COLO668 (cell line): Measurements from ENCODE around the gene TSPAN19.
"Not testable (repeated sequence)": the region's sequence is repeated elsewhere in the genome, so short reads cannot be mapped to it uniquely, and the experiment has no call there.

Source experiments
- DNase-seq: peaks from one replicate; lab custom pipeline; 2025; ENCODE audit not compliant: unreplicated experiment; lab: John Stamatoyannopoulos, UW

Gene TSPAN19

DNA sequence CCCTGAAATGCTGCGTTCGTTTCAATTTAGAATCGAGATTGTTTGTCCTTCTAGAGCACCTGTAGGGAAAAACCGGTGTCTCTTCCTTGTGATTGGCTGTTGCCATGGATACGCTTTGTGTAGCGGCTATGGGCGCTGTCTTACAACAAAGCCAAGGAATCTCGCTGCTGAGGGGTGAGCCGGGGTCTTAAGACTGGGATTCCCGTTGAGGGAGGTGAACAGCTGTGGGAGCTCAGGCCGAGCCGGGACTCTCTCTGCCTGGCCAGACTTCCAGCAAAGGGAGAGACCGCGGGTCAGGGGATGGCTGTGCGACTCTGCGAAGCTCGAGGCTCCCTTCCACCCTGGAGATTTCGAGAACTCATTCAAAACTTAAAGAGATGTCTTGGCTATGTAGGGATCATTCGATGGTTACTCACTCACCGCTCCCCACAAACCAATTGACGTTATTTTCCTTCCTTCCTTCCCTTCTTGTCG, at the start of gene TSPAN19, which contains the start of gene LRRIQ1:
TSPAN19 (minus strand) TSS at position 44 of the 474 bp plus-strand sequence. CDS start 6,331 bp downstream, outside the sequence.
LRRIQ1 (plus strand) TSS at position 118 of the 474 bp plus-strand sequence. CDS start 1,826 bp downstream, outside the sequence.
- DNase-seq, result peak; percentile 77

DNA sequence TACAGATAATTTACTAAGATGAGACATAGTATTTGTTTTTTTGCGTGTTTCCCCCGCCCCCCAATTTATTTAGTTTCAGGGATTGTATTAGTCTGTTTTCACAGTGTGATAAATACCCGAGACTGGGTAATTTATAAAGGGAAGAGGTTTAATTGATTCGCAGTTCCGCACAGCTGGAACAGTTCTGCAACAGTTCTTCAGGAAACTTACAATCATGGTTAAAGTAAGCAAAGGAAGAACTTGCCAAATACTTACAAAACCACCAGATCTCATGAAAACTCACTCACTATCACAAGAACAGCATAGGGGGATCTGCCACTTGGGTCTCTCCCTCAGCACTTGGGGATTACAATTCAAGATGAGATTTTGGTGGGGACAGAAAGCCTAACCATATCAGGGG, 49.0 kb upstream of the TSPAN19 start:
- DNase-seq, result no peak

DNA sequence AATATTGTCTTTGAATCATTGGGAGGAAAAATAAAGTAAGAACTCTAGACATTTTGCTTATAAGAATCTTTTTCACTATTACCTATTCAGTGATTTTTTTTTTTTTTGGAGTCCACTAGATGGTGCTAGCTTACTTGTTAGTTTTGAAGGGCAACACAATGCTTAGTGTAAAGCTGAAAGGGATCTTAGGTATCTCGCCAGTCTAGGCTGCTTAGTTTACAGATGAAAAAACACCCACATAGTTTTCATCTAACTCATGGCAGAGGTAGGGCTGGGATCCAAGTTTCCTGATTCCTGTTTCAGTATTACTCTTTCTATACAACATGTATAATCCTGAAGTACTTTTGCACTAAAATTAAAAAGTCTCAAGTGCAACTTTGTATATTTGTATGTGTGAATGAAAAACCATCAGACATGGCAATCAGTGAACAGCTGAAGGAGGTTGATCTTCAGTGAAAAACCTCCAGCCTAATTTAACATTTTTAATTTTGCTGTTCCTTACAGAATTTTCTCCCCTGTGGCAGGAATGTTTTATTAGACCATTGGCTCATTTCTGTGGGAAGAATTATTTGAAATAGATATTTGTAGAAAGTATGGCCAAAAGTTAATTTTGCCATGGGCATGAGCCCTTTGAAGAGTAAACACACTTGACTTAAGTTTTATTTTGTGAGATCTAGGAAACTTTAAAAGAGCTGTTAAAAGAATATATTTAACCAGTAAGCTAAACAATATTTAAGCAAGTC, 40.8 kb upstream of the TSPAN19 start:
- no peak for DNase-seq

DNA sequence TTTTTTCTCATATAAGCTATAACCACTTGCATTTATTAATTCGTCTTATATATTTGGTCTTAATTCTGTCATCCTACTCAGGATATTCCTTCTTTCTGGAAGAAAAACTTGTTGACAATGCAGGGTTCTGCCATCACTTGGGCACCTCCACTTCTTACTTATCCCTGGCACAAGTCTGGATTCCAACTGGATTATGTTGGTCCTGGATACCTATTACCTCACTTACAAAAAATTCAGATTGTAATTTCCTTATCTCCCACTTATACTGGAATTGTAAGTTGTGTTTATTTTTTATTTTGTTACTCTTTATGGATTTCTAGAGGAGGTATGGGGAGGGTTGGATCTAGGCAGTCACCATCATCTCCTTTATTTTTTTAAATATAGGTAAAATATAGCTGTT, 36.7 kb upstream of the TSPAN19 start:
- no peak for DNase-seq

DNA sequence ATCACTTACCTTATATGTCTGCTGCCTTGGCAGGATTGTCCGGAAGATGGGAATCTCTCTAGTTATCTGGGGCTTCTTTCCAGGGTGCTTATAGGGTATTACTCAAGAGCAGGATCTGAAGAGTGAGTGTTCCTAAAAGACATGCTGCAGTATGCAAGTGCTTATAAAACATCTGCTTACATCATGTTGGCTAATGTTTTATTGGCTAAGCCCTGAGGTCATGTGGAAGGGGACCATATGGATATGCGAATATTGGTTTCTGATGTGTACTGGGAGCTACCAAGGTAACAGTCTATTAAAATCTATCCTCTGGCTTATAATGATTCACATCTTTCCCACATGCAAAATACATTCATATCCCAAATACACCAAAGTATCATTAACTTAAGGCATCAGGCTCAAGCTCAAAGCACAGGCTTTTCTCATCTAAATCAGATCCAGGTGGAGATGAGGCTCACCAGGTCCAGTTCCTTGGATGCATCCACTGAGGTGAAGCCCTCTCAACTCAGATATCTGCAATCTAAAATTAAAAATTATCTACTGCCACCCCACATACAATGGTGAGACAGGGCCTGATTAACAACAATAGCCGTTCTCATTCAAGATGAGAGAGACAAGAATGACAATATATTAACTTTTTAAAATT, 29.9 kb upstream of the TSPAN19 start:
- no peak for DNase-seq

DNA sequence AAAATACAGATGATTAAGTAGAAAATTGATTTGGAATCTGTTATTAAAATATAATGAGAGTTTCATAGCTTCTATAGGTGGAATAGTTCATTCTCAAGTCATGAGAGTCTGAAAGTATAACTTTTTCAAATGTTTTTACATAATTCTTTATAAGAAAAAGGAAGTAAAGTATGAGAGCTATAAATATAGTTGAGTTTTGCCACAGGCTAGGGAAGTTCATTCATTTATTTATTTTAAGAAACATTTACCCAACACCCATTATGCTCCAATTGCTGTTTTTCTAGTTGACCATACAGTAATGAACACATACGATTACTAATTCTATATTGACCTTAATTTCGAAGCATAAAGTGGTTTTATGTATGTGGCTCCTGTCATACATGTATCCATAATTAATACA, 24.8 kb upstream of the TSPAN19 start:
- no peak for DNase-seq

DNA sequence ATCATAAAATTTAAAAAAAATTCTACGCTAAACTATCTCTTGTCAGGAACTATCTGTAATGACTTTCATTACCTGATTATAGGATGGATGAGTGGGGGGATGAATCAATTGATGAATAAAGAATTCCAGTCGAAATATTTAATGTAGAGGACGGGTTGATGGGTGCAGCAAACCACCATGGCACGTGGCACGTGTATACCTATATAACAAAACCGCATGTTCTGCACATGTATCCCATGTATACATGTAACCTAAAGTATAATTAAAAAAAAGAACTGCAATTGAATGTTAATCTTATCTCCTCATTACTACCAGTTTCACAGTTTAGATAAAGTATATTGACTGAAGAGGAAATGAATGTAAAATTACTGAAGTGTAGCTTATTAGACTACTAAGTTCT, 23.5 kb upstream of the TSPAN19 start:
- DNase-seq, result no peak

DNA sequence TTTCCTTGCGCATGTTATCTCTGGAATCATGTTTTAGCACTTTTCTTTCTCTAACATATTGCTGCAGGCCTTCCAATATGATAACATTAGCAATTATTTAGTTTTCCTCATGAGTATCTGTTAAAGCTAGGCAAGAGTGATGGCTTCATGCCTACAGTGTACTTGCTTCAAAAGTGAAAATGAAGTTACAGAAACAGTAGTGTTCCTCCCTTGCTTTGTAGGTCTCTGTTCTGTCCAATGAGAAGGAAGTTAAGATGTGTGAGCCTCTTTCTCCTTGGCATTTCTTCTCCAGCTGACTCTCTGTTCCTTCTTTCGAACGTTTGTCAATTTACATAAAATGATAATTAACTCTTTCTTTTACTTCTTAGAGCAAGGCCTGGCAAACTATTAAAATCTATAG, 22.3 kb upstream of the TSPAN19 start:
- DNase-seq, result no peak

DNA sequence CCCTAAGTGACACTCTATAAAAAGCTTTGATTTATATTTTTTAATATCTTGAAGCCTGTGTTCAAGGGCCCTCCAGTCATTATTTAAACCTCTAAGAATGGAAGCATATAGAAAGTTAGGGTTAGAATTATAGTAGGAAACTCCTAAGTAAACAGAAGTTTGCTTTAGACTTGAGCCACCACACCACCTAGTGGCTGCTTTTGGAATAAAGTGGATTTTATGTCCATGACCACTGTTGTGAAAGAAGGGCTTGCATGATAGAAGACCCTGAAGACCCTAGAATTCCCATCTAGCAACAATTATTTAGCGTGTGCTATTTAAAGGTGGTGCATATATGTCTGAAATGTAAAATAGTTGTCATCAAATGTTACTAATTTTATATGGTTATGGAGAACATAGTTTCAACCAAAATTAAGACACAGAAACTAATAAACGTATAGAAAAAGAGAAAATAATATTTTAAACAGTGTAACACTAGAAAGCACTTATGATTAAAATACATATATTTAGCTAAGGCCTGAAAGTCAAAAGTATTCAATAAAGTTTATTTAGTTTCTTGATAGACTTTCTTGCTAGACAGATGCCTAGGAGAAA, 21.4 kb upstream of the TSPAN19 start:
- peak; percentile 47 for DNase-seq

DNA sequence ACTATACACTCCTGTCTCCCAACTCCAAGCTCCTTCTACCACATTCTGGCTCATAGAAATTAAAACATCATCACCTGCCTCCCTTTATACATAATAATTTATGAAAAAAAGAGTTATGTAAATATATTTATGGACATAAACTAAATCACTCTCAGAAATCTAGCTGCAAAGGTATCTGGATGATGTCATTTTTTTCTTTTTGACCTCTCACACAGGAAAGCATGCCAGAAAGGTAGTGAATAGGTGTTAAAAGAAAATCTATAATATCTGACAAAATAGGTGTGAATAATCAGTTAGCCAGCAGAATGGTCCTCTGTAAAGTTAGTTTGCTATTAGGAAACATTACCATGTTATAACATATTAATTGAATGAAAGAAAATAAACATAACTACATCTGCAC, 7.8 kb upstream of the TSPAN19 start:
- no peak for DNase-seq

DNA sequence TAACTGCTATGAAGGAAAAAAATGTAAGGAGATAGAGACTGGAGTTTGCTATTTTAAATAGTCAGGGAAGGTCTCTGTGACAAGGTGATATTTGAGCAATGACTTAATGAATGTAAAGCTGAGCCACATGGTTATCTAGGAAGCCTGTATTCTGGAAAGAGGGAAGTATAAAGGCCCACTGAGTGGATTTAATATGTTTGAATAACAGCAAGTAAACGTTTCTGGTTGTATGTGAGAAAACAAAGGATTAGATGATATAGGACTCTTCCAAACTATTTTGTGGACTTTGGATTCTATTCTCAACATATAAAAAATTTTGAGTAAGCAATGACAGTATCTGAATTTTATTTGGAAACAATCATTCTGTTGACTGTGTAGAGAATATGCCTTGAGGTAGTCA, 5.3 kb upstream of the TSPAN19 start:
- no peak for DNase-seq

DNA sequence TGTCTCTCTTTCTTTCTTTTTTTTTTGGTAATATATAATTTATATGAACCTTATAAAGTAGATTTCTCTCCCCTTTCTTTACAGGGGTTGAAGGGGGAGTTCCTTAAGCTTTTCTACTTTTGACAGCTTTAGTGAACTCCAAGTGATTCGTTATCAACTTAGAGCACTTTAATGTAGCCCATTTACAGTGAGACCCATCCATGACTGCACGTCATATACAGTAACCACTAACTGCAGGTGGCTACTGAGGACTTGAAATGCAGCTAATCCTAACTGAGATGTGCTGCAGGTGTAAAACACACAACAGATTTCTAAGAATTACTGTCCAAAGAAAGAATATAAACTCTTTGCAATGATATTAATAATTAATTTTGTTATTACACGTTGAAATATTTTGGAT, 656 bp upstream of the TSPAN19 start:
- DNase-seq, result no peak

DNA sequence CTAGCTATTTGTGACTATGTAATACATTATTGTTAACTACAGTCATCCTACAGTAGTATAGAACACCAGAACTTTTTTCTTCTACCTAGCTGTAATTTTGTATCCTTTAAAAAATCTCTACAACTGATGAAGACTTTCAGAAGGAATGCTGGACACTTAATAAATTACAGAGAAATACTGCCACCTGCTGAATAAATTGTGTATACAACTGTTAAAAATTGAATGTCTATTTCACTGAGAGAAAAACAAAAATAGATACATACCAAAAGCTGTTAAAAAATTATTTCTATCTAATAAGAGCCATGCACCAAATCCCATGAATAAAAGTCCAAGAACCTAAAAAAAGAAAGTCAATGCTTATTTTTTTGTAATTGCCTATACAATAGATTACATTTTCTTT, 6.6 kb downstream of the TSPAN19 start:
- DNase-seq, result no peak

DNA sequence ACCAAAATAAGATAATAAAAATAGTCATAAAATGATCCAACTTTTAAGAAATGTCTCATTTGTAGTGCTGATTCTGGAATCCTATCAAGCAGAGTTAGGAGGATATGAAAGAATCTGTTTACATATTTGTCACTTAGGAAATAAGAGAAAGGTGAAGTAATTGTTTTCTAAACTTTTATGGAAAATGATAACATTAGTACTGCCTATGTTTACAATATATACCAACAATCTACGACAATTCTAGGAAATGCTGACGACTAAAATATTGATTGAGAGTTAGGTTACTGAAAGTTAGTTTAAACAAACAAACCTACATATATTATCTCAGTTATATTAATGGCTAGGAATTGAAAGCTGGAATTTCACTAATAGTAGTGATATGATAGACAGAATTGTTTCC, 18.0 kb downstream of the TSPAN19 start:
- no peak for DNase-seq

DNA sequence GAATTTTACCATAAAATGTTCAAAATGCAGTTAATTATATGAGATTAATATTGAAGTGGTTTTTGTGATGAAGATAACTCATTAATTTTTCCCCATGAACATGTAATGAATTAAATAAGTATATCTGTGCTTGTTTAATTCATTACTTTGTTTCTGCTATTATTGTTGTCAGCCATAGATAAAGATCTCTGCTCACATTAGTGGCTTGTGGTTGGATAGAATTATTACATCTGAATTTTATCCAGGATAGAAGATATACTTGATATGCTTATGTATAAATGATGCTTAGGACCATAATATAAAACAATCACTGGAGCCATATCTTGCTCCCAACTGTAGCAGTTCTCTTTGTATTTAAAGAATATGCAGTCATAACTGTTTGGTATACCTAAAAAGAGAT, 18.5 kb downstream of the TSPAN19 start:
- no peak for DNase-seq

DNA sequence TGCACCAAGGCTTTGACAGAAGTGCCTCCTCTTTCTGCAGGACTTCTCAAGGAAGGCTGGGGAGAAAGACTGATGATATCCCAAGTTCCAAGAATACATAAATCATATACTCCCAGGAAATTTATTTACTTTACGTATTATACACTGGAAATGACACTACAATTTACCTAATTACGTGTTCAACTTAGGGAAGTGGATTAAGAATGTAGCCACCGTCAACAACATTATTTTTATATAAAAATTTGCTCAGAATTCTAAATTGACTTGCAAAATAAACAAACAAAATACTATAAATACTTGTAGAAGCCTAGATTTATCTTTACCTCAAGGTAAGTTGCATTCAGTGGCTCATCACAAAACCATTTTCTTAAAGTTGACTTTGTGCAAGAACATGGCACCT, 18.9 kb downstream of the TSPAN19 start:
- DNase-seq, result no peak

DNA sequence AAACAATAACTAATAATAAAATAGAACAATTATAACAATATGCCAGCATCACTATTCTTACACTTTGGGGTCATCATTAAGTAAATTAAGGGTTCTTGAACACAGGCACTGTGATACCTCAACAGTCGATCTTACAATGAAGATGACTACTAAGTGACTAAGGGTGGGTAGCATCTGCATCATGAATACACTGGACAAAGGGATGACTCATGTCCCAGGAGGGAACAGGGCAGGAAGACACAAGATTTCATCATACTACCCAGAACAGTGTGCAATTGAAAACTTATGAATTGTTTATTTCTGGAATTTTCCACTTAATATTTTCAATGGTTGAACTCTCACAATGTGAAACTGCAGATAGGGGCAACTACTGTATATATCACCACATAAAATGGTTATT, 19.7 kb downstream of the TSPAN19 start:
- DNase-seq, result no peak

DNA sequence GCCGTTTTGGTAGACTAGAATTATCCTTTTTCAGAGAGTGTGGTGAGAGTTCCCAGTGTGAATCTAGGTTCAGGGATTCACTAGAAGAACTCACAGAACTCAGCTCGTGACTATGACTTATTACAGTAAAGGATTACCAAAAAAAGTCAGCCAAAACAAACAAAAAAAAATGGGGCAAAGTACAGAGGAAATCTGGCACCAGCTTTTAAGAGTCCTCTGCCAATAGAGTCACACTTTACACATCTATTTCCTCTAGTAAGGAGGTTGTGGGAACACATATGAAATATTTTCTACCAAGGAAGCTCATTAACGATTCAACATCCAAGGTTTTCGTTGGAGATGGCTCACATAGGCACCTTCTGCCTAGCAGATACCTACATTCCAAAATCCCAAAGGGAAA, 28.2 kb downstream of the TSPAN19 start:
- no peak for DNase-seq

DNA sequence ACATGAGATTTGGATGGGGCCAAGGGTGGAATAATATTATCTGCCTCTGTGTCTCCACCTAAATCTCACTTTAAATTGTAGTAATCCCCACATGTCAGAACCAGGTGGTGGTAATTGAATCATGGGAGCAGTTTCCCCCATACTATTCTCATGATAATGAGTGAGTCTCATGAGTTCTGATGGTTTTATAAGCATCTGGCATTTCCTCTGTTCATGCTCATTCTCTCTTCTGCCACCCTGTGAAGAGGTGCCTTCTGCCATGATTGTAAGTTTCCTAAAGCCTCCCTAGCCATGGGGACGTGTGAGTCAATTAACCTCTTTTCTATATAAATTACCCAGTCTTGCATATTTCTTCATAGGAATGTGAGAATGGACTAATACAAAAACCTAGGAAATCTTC, 29.9 kb downstream of the TSPAN19 start:
- no peak for DNase-seq

DNA sequence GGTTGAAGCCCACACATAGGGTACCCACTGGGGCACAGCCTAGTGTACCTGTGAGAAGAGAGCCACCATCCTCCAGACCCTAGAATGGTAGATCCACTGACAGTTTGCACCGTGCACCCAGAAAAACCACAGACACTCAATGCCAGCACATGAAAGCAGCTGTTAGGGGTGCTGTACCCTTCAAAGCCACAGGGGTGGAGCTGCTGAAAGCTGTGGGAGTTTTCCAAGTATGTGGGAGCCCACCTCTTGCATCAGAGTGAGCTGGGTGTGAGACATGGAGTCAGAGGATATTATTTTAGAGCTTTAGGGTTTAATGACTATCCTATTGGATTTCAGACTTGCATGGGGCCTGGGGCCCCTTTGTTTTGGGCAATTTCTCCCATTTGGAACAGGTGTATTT, 30.5 kb downstream of the TSPAN19 start:
- DNase-seq, result no peak

DNA sequence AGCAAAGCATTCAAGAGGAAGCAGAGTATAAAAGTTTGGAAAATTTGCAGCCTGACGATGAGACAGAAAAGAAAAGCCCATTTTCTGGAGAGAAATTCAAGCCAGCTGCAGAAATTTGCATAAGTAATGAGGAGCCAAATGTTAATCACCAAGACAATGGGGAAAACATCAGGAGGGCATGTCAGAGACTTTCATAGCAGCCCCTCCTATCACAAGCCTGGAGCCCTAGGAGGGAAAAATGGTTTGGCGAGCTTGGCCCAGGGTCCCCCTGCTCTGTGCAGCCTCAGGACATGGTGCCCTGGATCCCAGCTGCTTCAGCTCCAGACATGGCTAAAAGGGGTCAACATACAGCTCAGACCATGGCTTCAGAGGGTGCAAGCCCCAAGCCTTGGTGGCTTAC, 31.0 kb downstream of the TSPAN19 start:
- DNase-seq, result not testable (repeated sequence)

DNA sequence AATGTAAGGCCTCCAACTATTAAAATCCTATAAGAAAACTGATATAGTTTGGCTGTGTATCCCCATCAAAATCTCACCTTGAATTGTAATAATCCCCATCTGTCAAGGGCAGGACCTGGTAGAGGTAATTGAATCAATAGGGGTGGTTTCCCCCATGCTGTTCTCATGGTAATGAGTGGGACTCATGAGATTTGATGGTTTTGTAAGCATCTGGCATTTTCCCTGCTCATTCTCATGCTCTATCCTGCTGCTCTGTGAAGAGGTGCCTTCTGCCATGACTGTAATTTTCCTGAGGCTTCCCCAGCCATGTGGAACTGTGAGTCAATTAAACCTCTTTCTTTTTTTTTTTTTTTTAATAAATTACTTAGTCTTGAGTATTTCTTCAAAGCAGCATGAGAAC, 31.9 kb downstream of the TSPAN19 start:
- no peak for DNase-seq
